ENCODE data around the gene TGFBR1. TPM values are rescaled to one million over a fixed set of nuclear protein-coding genes. Genes with fewer than 3 reads are reported as not detected.
A peak's percentile ranks its signal among the peaks of the same experiment; 100 is the strongest.
"Not testable (repeated sequence)": the region's sequence is repeated elsewhere in the genome, so short reads cannot be mapped to it uniquely, and the experiment has no call there.

TGFBR1 gene
- total RNA-seq, 2 experiments from 2014 or later, result 72.5 to 78.0 TPM

DNA sequence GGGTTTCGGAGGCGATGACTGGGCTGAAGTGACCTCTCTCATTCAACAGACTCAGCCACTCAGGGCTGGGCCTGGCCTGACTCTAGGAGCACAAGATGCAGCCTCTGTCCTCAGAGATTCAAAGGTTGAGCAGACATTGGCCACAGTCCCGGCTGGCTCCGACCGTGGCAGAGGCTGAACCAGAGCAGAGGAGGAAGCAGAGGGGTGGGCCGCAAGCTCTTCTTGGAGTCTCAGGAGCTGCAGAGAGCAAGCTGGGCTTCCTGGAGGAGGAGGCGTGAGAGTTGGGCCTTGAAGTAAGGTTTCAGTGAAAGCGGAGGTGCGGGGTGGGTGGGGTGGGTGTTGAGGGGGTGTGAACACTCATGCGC is 79.2 kb downstream of the TGFBR1 start:
- peaks cover 66% of the 10 kb centered on the region for H3K4me1 Mint-ChIP-seq
- H3K27me3 Mint-ChIP-seq, result no peaks in the 10 kb centered on the region
- no peak for DNase-seq
- H3K4me3 Mint-ChIP-seq, result no peak overlapping the region
- CTCF ChIA-PET, result interaction anchor here (0.6 to 6.1 kb wide), 28 partner anchors 8 to 1414 kb away, joined by 3 to 38 read pairs (median 4); partner anchors contain the start of genes ALG2 and SEC61B
- H3K36me3 Mint-ChIP-seq, result peaks cover 3% of the 10 kb centered on the region
- H3K27ac Mint-ChIP-seq, result peak overlapping the region; percentile 88
- no peaks in the 10 kb centered on the region for H3K9me3 Mint-ChIP-seq (ENCODE audit: low read depth)
- no peak for ATAC-seq

DNA sequence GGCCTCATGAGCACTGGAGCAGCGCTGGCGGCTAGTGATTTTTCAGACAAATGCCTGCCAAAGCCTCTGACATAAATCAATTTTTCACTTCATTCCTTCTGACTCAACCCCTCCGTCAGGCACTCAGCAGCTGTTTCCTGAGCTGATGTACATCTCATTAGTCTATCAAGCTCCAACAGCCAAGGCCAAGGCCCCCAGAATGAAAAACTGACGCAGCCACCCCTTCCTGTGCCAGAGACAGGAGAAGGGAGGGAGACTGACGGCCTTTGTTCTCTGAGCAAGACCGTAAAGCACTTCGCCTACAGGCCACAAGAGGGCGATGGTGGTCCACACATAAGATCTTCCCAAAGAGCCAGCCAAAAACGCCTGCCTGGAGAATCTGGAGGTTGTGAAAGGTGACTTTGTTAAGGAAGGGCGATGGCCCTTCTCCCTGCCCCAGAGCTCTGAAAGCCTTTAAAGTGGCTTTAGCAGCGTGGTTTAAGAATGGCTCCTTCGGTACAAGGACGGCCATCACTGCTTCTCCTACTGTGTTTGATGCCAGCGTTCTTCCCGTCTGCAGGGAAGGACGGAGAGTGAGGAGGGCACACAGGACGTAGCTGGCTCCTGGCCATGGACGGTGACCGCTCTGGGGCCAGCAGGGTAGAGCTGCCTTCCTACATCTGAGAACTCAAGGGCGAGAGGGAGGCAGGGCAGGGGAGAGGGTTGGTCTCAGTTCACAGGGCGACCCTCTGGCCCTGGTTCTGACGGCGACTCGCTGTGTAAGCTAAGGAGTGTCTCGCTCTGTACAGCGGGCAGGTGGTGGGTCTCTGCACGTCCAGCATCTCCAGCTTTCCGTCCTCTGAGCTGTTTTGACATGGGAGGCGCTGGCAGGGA is 79.8 kb downstream of the TGFBR1 start:
- peak overlapping the region; percentile 88 for H3K27ac Mint-ChIP-seq

DNA sequence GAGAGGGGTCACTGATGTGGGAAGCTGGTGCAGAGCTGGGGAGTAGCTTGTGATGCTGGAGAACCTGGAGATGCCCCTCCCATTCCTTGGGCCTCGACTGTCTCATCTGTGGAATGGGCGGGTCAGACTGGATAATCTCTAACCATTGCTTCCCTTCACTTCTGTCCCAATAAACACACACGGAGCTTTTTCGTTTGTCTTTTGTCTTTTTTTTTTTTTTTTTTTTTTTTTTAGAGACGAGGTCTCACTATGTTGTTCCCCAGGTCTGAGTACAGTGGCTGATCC is 80.4 kb downstream of the TGFBR1 start:
- no peaks in the 10 kb centered on the region for H3K36me3 Mint-ChIP-seq
- no peak overlapping the region for H3K27ac Mint-ChIP-seq
- no peaks in the 10 kb centered on the region for H3K27me3 Mint-ChIP-seq
- H3K9me3 Mint-ChIP-seq (ENCODE audit: low read depth), result no peaks in the 10 kb centered on the region
- ATAC-seq (no peak), DNase-seq (no peak)
- H3K4me1 Mint-ChIP-seq, result peaks cover 54% of the 10 kb centered on the region
- H3K4me3 Mint-ChIP-seq, result no peak overlapping the region
- CTCF ChIA-PET, result interaction anchor here (0.7 to 6.1 kb wide), 23 partner anchors 9 to 1140 kb away, joined by 3 to 38 read pairs (median 5); partner anchors contain the start of genes ALG2 and SEC61B

More for the DNA sequence above, 79.8 kb downstream of the TGFBR1 start:
- Mint-ChIP-seq H3K9me3 (ENCODE audit: low read depth) (no peaks in the 10 kb centered on the region), H3K4me3 (no peak overlapping the region), H3K27me3 (no peaks in the 10 kb centered on the region), H3K4me1 (peaks cover 60% of the 10 kb centered on the region), H3K36me3 (peaks cover 3% of the 10 kb centered on the region)
- CTCF ChIA-PET, result interaction anchor here (0.6 to 6.1 kb wide), 32 partner anchors 9 to 1414 kb away, joined by 3 to 38 read pairs (median 4); partner anchors contain the start of genes ALG2 and SEC61B
- ATAC-seq, result peak; percentile 81
- peak; percentile 89 for DNase-seq

- ATAC-seq, result no peak
- CTCF ChIA-PET, result interaction anchor here (0.6 to 6.1 kb wide), 17 partner anchors 8 to 620 kb away, joined by 3 to 38 read pairs (median 4); partner anchors contain the start of genes ALG2 and SEC61B
Observed at GRCh38 chr9:99185934-99186333, 81.0 kb downstream of the TGFBR1 start.

DNA sequence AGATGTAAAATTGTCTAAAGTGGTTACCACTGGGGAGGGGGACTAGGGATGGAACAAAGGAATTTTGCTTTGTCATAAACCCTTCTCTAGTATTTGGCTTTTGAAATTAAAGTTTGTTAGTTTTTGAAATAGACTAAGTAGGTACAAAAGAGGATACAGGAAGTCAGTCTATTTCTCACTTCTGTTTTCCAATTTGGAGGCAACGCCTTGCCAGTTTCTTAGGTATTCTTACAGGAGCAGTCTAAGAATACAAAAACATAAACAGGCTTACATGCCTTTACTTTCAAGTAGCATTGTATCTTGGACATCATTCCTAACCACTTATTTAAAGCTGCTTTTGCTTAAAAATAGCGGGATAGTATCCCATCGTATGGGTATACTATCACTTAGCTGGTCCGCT is 82.4 kb downstream of the TGFBR1 start:
- CTCF ChIA-PET, result interaction anchor here (0.8 to 2.2 kb wide), 3 partner anchors 13 to 173 kb away, joined by 3 to 6 read pairs (median 3); no protein-coding TSS in a partner anchor
- Mint-ChIP-seq H3K9me3 (ENCODE audit: low read depth) (no peaks in the 10 kb centered on the region), H3K36me3 (no peaks in the 10 kb centered on the region), H3K27me3 (no peaks in the 10 kb centered on the region), H3K4me3 (no peak overlapping the region), H3K4me1 (peaks cover 35% of the 10 kb centered on the region), H3K27ac (no peak overlapping the region)
- DNase-seq (no peak), ATAC-seq (no peak)

More at GRCh38 chr9:99185934-99186333, 81.0 kb downstream of the TGFBR1 start:
- peaks cover 48% of the 10 kb centered on the region for H3K4me1 Mint-ChIP-seq
- H3K27ac Mint-ChIP-seq, result no peak overlapping the region
- no peaks in the 10 kb centered on the region for H3K36me3 Mint-ChIP-seq
- no peak for DNase-seq
- no peaks in the 10 kb centered on the region for H3K9me3 Mint-ChIP-seq (ENCODE audit: low read depth)
- H3K27me3 Mint-ChIP-seq, result no peaks in the 10 kb centered on the region
- no peak overlapping the region for H3K4me3 Mint-ChIP-seq

DNA sequence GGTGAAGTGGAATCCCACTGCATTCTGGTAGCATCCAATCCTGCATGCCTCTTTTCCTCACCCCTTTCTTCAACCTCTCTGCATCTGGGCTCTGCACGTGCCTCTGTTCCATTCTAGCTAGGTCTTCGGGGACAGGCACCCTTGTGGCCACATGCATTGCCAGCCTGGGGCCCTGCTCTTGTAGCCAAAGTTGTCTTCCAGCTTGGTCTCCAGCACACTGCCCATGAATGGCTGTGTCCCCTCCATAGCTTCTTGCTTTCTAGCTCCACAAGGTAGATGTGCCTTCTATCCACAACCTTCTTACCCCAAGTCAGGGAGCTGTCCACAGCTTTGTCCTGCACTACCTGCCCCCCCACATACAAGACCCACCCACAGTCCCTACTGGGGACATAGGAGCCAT is 84.3 kb downstream of the TGFBR1 start:
- DNase-seq, result no peak
- CTCF ChIA-PET, result no interaction called here
- no peak for ATAC-seq
- H3K9me3 Mint-ChIP-seq (ENCODE audit: low read depth), result no peaks in the 10 kb centered on the region
- no peaks in the 10 kb centered on the region for H3K36me3 Mint-ChIP-seq
- H3K27me3 Mint-ChIP-seq, result peaks cover 4% of the 10 kb centered on the region
- H3K4me3 Mint-ChIP-seq, result no peak overlapping the region
- H3K4me1 Mint-ChIP-seq, result peaks cover 30% of the 10 kb centered on the region
- no peak overlapping the region for H3K27ac Mint-ChIP-seq

GRCh38 chr9:99189887-99190596 is 85.1 kb downstream of the TGFBR1 start:
- ATAC-seq (no peak), DNase-seq (no peak)
- CTCF ChIA-PET, result interaction anchor here (0.9 kb wide), 1 partner anchor 132 kb away, joined by 3 read pairs; no protein-coding TSS in a partner anchor
- H3K4me3 Mint-ChIP-seq, result no peak overlapping the region
- no peaks in the 10 kb centered on the region for H3K9me3 Mint-ChIP-seq (ENCODE audit: low read depth)
- H3K36me3 Mint-ChIP-seq, result no peaks in the 10 kb centered on the region
- peaks cover 4% of the 10 kb centered on the region for H3K27me3 Mint-ChIP-seq
- no peak overlapping the region for H3K27ac Mint-ChIP-seq
- H3K4me1 Mint-ChIP-seq, result peaks cover 25% of the 10 kb centered on the region

DNA sequence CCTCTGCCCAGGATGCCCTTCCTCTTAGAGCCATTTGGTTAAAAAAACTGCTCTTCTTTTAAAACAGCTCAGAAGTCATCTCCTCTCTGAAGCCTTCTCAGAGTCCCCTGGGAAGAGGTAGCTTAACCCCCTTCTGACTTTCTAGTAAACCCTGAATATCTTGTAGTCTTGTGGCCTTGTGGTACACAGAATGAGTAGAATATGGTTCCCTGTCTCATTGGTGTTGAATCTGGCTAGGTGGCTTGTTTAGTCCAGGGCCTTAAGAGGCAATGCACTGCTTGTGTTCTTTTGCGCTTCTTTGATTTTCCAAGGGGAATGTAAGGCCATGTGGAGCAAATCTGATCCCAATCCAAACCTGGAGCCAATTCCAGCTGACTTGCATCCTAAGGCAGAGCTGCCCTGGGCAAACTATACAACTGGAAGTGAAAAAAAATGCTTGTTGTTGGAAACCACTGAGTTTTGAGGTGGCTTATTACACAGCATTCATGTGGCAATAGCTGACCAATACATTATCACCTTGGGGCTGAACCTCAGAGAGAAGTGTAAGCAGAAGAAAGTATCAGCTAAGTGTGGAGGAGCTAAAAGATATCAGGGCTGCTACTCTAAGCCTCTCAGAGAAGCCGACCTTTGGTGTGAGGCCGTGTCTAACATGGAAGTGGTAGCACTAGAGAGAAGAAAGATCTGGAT is 85.8 kb downstream of the TGFBR1 start:
- CTCF ChIA-PET, result interaction anchor here (0.9 kb wide), 1 partner anchor 132 kb away, joined by 3 read pairs; no protein-coding TSS in a partner anchor
- ATAC-seq (no peak), DNase-seq (no peak)
- Mint-ChIP-seq H3K9me3 (ENCODE audit: low read depth) (no peaks in the 10 kb centered on the region), H3K4me3 (no peak overlapping the region), H3K4me1 (peaks cover 23% of the 10 kb centered on the region), H3K27ac (no peak overlapping the region), H3K36me3 (no peaks in the 10 kb centered on the region), H3K27me3 (peaks cover 4% of the 10 kb centered on the region)

DNA sequence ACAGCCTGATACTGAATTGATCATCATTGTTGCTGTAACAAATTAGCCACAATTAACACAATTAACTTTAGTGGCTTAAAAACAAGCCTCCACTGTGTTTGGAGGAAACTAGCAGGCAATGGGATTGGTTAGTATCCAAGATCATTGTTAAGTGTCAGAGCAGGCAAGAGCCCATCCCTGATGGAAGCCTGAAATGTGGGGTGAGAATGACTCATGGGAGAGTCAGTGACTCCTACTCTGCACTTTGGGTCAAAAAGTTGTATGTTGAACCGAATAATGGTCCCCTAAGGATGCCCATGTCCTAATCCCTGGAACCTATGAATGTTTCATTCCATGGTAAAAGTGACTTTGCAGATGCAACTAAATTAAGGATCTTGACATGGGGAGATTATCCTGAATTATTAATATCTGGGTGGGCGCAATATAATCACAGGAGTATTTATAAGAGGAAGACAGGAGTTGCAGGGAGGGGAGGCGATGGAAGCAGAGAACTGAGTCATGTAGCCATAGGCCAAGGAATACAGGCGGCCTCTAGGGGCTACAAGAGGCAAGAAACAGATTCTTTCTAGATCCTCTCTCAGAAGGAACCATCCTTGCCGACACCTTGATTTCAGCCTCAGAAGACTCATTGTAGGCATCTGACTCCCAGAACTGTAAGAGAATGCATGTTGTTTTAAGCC is 88.0 kb downstream of the TGFBR1 start:
- Mint-ChIP-seq H3K27me3 (peaks cover 4% of the 10 kb centered on the region), H3K27ac (no peak overlapping the region), H3K4me1 (peaks cover 30% of the 10 kb centered on the region), H3K4me3 (no peak overlapping the region), H3K9me3 (ENCODE audit: low read depth) (no peaks in the 10 kb centered on the region), H3K36me3 (no peaks in the 10 kb centered on the region)
- CTCF ChIA-PET, result interaction anchor here (1.6 to 2.5 kb wide), 3 partner anchors 8 to 11 kb away, joined by 6 to 14 read pairs (median 8); no protein-coding TSS in a partner anchor
- ATAC-seq (peak; percentile 23), DNase-seq (no peak)

- Mint-ChIP-seq H3K9me3 (ENCODE audit: low read depth) (no peaks in the 10 kb centered on the region), H3K27me3 (peaks cover 6% of the 10 kb centered on the region), H3K4me3 (no peak overlapping the region), H3K4me1 (peaks cover 31% of the 10 kb centered on the region), H3K36me3 (no peaks in the 10 kb centered on the region), H3K27ac (peak overlapping the region; percentile 30)
- CTCF ChIA-PET, result interaction anchor here (1.2 to 2.5 kb wide), 4 partner anchors 8 to 93 kb away, joined by 3 to 14 read pairs (median 7); no protein-coding TSS in a partner anchor
- ATAC-seq (peak; percentile 78), DNase-seq (no peak)
Observed at GRCh38 chr9:99193466-99193821, 88.5 kb downstream of the TGFBR1 start.

DNA sequence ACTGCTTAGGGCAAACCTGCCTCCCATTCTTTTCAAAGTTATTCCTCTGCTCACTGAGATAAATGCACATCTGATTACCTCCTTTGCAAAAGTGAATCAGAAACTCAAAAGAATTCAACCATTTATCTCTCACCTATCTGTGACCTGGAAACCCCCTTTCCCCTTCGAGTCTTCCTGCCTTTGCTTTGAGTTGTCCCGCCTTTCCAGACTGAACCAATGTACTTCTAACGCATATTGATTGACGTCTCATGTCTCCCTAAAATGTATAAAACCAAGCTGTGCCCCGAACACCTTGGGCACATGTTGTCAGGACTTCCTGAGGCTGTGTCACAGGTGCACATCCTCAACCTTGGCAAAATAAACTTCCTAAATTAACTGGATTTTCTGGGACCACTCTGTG is 91.6 kb downstream of the TGFBR1 start:
- H3K4me3 Mint-ChIP-seq; H3K27ac Mint-ChIP-seq; H3K9me3 Mint-ChIP-seq (ENCODE audit: low read depth); H3K36me3 Mint-ChIP-seq; H3K27me3 Mint-ChIP-seq; DNase-seq; ATAC-seq: not testable (repeated sequence)
- CTCF ChIA-PET, result interaction anchor here (1.4 to 3.5 kb wide), 2 partner anchors 11 to 100 kb away, joined by 4 to 20 read pairs; no protein-coding TSS in a partner anchor
- H3K4me1 Mint-ChIP-seq, result peaks cover 31% of the 10 kb centered on the region

DNA sequence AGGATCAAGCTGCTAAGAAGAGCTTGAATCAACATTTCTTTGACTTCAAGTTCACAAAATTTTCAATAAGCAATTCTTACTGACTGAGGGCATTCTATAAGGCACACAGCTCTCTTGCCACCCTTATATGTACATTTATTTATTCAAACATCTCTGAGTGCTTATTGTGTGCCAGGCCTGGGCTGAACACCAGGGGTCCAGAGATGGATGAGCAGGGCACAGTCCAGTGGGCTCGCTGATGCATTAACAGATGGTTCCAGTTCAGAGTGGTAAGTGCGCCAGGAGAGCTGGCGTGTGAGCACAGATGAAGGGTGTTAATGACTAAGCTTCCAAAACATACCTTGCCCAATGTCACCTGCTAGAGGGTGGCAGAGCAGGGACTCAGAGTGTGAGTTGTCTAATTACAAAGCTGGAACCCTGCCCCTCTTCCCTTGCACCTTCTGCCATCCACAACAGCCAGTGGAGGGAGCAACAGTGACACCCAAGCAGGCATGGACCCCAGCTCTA is 92.3 kb downstream of the TGFBR1 start:
- Mint-ChIP-seq H3K9me3 (ENCODE audit: low read depth) (no peaks in the 10 kb centered on the region), H3K4me3 (no peak overlapping the region), H3K27ac (no peak overlapping the region), H3K27me3 (peaks cover 6% of the 10 kb centered on the region), H3K4me1 (peaks cover 31% of the 10 kb centered on the region), H3K36me3 (no peaks in the 10 kb centered on the region)
- DNase-seq, result no peak
- no peak for ATAC-seq
- CTCF ChIA-PET, result interaction anchor here (1.2 to 3.5 kb wide), 3 partner anchors 12 to 100 kb away, joined by 4 to 20 read pairs (median 4); no protein-coding TSS in a partner anchor
